Right lung (tissue), 5 donors: ENCODE measurements around the gene NFIB. TPM values are rescaled to one million over a fixed set of nuclear protein-coding genes. Genes with fewer than 3 reads are reported as not detected.
A peak's percentile ranks its signal among the peaks of the same experiment; 100 is the strongest.

Source experiments
- DNase-seq, 2 donors: peaks; one replicate each; pipeline ENCODE4 v3.0.0-alpha.2; 2013
- polyA plus RNA-seq, 5 donors: library from polyadenylated mRNA; unstranded; fragments of 120-200 nt; gene quantifications; one replicate each; pipeline versions ENCODE4 v1.2.1 to v1.2.3, GENCODE V29; 2013; ENCODE audit warnings: inconsistent platforms in 1 of 5, low replicate concordance in 1 of 5; ENCODE audit not compliant: insufficient read length in 5 of 5, insufficient read depth in 1 of 5

NFIB gene
- polyA plus RNA-seq, 5 donors, result 94.6 to 133 (median 118) TPM

GRCh38 chr9:14157191-14157590 is 156.8 kb downstream of the NFIB start:
- no peak for DNase-seq

DNA sequence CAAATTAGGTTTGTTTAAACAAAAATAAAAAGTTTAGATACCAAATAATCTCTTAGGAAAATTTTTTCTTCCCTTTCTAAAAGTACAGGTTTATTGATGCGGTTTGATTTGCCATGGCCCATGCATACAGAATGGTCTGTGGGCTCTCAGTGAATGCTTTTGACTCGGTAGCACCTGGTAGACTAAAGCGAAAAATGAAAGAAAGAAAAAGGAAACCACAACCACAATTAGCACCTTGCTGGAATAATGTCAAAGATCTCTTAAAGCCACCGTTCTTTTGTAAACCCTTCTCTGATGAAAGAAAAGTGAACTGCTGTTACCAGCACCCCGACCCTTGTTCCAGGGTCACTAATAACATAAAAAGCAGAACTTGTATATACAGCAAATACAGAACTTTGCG is 157.9 kb downstream of the NFIB start:
- DNase-seq, result no peak

GRCh38 chr9:14155237-14155636 is 158.7 kb downstream of the NFIB start:
- DNase-seq, result no peak

- DNase-seq, result no peak
These were observed 160.6 kb downstream of the NFIB start for GRCh38 chr9:14153310-14153720.

DNA sequence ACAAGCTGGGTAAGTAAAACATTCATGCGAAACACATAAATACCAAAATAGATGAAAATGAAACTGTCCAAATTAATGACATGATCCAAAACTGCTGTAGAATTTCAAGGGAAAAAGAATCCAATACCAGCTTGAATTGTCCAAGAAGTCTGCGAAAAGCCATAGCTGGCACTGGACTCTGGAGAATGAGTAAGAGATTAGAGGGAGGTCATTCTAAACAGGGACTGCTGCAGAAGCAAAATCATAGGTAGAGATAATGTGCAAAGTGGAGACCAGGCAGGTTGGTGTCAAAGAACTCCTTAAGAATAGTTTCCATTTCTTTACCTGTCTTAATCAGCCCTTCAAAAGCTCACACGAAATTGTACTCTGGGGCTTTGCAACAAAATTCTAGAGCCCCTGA is 162.5 kb downstream of the NFIB start:
- DNase-seq, result no peak

- DNase-seq, result no peak
These were observed 165.3 kb downstream of the NFIB start for GRCh38 chr9:14148501-14149103.

DNA sequence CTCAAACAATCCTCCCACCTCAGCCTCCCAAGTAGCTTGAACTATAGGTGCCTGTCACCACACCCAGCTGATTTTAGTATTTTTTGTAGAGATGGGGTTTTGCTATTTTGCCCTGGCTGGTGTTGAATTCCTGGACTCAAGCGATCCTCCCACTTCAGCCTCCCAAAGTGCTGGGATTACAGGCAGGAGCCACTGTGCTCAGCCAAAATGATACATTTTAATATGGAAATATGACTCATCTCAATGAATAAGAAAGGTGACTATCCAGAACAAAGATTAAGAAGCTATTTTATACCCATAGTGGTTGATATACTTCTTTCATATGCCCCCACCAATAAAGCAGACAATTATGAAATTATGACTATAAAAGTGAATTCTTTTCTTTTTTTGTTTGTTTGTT is 166.2 kb downstream of the NFIB start:
- no peak for DNase-seq

- no peak for DNase-seq
These were observed 167.6 kb downstream of the NFIB start for GRCh38 chr9:14146201-14146874.

DNA sequence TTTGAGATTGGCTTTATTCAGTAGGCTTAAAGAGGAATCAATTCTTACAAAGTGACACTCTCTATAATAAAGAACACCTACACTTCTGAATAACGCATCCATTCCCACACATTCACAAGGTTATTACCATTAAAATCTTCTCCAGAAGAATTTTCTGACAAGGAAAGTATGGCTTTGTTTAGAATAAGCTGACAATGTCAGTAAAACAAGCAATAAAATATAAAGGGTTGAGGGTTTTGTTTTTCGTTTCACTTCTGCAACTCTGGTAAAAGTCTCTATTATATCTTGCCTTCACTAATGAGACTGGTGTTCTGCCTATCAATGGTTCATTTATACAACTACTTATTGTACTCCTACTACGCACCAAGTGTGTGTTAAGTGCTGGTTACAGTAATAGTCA is 169.7 kb downstream of the NFIB start:
- no peak for DNase-seq

DNA sequence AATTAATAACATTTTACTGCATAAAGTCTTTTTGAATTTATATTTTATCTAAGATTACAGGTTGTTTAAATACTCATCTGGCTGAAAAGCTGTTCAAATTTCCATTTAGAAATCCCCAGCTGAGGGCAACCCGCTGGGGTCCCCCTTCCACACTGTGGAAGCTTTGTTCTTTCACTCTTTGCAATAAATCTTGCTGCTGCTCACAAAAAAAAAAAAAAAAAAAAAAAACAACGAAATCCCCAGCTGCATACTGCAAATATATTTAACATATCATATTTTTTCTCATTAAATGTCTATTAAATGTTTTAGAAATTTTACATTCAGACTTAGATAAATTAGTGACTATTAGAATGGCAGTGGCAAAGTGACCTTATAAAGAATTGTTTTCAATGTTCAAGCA is 172.2 kb downstream of the NFIB start:
- no peak for DNase-seq

GRCh38 chr9:14140096-14140697 is 173.7 kb downstream of the NFIB start:
- no peak for DNase-seq

- DNase-seq, result no peak
These were observed 174.7 kb downstream of the NFIB start for GRCh38 chr9:14139287-14139686.

DNA sequence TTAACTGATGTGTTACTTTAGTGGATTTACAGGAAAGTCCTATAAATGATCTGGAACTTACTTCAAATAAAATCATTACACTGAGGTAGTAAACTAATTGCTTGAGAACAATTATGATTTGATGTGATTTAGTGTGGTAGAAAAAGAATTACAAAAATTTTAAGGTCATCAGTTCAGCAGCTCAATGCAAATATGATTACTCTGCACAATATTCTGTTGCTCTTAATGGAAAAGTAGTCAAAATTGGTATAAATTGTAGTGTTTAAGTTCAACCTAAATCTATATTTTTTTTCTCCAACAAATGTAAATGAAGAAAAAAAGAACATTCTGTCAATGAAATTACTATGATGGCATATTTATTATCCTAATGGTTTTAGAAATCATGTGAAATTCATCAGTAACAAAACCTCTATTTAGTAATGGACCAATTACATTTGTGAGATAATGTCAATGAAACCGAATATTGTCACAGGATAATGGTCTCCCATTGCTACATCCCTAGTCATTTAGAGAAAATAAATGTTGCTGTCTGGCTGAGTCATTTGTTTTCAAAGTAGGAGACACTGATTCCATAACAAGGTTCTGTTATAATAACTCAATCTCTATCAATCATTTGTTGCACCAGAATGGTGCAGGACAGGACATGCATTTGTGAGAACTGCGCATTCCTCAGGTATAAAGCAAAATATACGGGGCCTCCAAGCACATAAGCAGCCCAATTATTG is 177.1 kb downstream of the NFIB start:
- DNase-seq, result no peak

GRCh38 chr9:14136047-14136635 is 177.8 kb downstream of the NFIB start:
- no peak for DNase-seq

DNA sequence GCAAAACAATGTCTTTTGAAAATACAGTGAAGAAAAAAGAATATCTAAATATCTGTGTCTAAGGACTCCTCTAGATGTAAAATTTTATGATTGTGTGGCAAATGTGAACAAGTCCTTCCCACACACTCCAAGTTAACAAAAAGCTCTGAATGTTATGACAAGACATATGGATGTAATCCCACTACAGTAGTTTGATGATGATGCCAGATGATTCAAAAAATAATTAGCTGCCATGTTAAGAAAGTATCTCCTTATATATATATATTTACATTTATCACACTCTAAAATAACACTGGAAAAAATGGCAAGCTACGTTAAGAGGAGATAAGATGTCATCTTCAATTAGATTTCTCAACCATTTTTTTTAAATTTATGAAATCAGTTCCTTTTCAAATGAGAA is 178.5 kb downstream of the NFIB start:
- no peak for DNase-seq

DNA sequence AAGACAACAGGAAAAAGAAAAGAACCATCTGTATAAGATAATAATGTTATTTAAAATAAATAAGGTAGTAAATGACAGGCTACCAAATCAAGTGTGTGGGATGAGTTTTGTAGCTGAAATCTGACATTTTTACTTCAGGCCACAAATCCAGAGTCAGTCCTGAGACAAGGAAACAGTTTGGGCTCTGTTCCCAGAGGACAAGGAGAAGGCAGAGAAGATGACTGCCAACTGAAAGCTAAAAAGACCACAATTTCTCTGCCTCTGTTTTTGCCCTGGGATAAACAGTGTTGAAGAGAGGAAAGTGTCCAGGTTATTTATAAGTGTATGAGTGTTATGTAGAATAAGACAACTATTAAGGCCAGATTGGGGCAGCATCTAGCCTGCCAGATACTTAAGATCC is 180.5 kb downstream of the NFIB start:
- DNase-seq, result no peak

- DNase-seq, result no peak
These were observed 181.2 kb downstream of the NFIB start for GRCh38 chr9:14132775-14133174.

- DNase-seq, result no peak
These were observed 182.4 kb downstream of the NFIB start for GRCh38 chr9:14131356-14132088.

- DNase-seq, result no peak
These were observed 186.3 kb downstream of the NFIB start for GRCh38 chr9:14127656-14128055.

DNA sequence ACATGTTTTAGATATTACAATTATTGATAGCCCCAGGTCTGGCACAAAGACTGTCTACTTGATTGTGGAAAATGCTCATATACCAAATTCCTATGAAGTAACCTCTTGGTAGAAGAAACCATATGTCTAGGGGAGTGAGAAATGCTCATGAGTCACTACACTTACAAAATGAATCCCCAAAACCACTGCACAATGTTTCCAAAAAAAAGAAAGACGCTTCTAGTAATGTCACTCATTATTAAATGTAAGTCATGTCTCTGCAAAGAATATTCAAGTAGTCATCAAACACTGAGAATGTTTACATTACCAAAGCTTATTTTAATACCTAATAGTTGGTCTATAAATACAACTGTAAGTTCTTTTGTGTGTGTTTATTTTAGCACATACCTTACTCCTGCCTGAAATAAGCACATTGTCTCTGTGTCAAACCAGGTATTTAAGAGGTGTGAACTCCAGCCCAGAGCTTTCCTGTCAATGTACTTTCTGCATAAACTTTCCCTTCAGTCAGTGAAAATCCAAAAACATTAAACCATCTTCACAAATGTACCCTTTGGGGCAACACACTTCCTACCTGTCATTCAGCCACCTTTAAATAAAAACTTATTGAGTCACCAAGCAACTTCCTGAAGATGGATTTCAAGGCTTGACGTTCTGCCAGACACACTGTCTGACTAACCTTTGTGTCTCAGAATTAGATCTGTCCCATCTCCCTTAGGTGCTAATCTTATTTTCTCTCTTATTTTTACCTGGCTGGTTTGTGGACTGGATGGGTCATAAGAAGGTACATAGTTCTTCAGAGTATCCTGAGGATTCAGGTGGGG is 194.0 kb downstream of the NFIB start:
- no peak for DNase-seq

DNA sequence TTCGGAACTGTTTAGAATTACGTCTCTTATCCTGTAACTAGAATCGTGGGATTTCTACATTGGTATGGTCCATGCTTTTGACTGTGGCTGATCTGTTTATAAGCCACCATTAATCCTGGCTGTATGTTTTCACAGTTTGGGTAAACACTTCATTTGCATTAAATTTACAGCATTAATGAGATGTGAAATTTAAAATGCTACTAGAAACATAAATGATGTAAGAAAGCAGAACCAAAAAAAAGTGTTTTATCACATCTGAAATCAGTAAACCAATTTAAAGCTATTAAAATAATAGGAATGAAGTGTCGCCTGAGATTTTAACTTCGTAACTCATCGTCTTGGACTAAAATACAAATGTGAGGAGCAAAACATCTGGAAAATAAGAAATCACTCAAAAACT is 201.7 kb downstream of the NFIB start:
- peak; percentile 83 to 88 for DNase-seq
